H1 (cell line): Measurements from ENCODE around the gene NDRG4. TPM values are rescaled to one million over a fixed set of nuclear protein-coding genes. Genes with fewer than 3 reads are reported as not detected.

Source experiments
- CTCF ChIA-PET: fragments of 300-600 bp; sonication (Branson Sonifier 250); formaldehyde crosslinking; loops from one replicate; lab custom pipeline; 2021; ENCODE audit not compliant: partially characterized antibody; lab: Charles Lee
- POLR2A ChIA-PET: fragments of 300-600 bp; sonication (Branson Sonifier 250); formaldehyde crosslinking; loops from one replicate; lab custom pipeline; 2021; ENCODE audit warnings: inconsistent platforms; ENCODE audit not compliant: partially characterized antibody; lab: Charles Lee
- DNase-seq, 2 experiments: peaks; one replicate each; pipeline versions ENCODE4 v3.0.0 to v3.0.0-alpha.2; 2010 to 2022; ENCODE audit warnings: low spot score in 2 of 2, low read depth in 1 of 2, mixed read lengths in 1 of 2
- FAIRE-seq: peaks from 2 replicates; lab custom pipeline; 2011; peaks lifted over from hg19 to GRCh38; lab: Jason Lieb, UNC
- H2AFZ ChIP-seq: 2 replicates; pipeline ENCODE4 v1.8.1; 2012; ENCODE audit warnings: low read length, inconsistent platforms
- H2AK5ac ChIP-seq: 2 replicates; pipeline ENCODE4 v1.6.1; 2013; ENCODE audit warnings: low read depth, low read length
- H2BK120ac ChIP-seq: replicated peaks from 2 replicates; pipeline ENCODE3; 2013; ENCODE audit warnings: low read depth, low read length, inconsistent platforms
- H2BK12ac ChIP-seq: 2 replicates; pipeline ENCODE4 v1.6.1; 2013; ENCODE audit warnings: low read depth, low read length
- H2BK15ac ChIP-seq: 2 replicates; pipeline ENCODE4 v1.6.1; 2013; ENCODE audit warnings: low read length
- H2BK20ac ChIP-seq: 2 replicates; pipeline ENCODE4 v1.6.1; 2013; ENCODE audit warnings: low read length
- H2BK5ac ChIP-seq: 2 replicates; pipeline ENCODE4 v1.6.1; 2013; ENCODE audit warnings: low read depth, low read length
- H3K14ac ChIP-seq: 2 replicates; pipeline ENCODE4 v1.6.1; 2013; ENCODE audit warnings: inconsistent platforms; ENCODE audit not compliant: insufficient read length
- H3K18ac ChIP-seq: 2 replicates; pipeline ENCODE4 v1.6.1; 2013; ENCODE audit warnings: low read length; ENCODE audit errors: extremely low read depth
- H3K23ac ChIP-seq: 2 replicates; pipeline ENCODE4 v1.6.1; 2013; ENCODE audit warnings: inconsistent platforms; ENCODE audit not compliant: insufficient read length
- H3K23me2 ChIP-seq: 2 replicates; pipeline ENCODE4 v1.6.1; 2013; ENCODE audit warnings: low read depth, low read length
- H3K27ac ChIP-seq: 2 replicates; pipeline ENCODE4 v1.6.1; 2011; ENCODE audit warnings: low read depth, low read length, inconsistent platforms
- H3K27me3 ChIP-seq, 4 experiments: replicated peaks in 1 of 4; 1 replicate in 1 of 4; 2 replicates in 3 of 4; pipeline versions ENCODE4 v1.6.1 to v1.8.1; 2011 to 2013; ENCODE audit warnings: low read length in 3 of 4, mild to moderate bottlenecking in 3 of 4, inconsistent platforms in 2 of 4, mixed read lengths in 2 of 4, moderate library complexity in 1 of 4; ENCODE audit not compliant: control insufficient read depth in 3 of 4, insufficient read depth in 3 of 4; ENCODE audit errors: extremely low read depth in 1 of 4
- H3K36me3 ChIP-seq, 4 experiments: 2 replicates each; pipeline versions ENCODE4 v1.6.1 to v1.8.1; 2011 to 2013; ENCODE audit warnings: mild to moderate bottlenecking in 4 of 4, low read length in 3 of 4, moderate library complexity in 2 of 4, control low read depth in 1 of 4, inconsistent platforms in 1 of 4; ENCODE audit not compliant: insufficient read depth in 4 of 4, control insufficient read depth in 2 of 4
- H3K4ac ChIP-seq: replicated peaks from 2 replicates; pipeline ENCODE3; 2013; ENCODE audit warnings: low read length, low read depth, mixed read lengths, inconsistent platforms; ENCODE audit not compliant: insufficient read length
- H3K4me1 ChIP-seq, 4 experiments: replicated peaks in 1 of 4; 1 replicate in 1 of 4; 2 replicates in 3 of 4; pipeline versions ENCODE4 v1.6.1 to v1.8.1; 2011 to 2013; ENCODE audit warnings: low read length in 3 of 4, inconsistent platforms in 2 of 4, mixed read lengths in 1 of 4; ENCODE audit not compliant: insufficient read depth in 4 of 4, control insufficient read depth in 3 of 4
- H3K4me2 ChIP-seq, 2 experiments: 2 replicates each; pipeline versions ENCODE4 v1.6.1 to v1.8.1; 2011 to 2013; ENCODE audit warnings: low read depth in 2 of 2, low read length in 2 of 2, control low read depth in 1 of 2, inconsistent platforms in 1 of 2, mild to moderate bottlenecking in 1 of 2; ENCODE audit not compliant: insufficient read depth in 1 of 2
- H3K4me3 ChIP-seq, 4 experiments: fragments of 200-600, 300-600 bp in 1 of 4; sonication (generic), shearing (Covaris generic), sonication (Bioruptor Twin) in 1 of 4; 2 replicates each; pipeline versions ENCODE4 v1.5.1 to v1.8.1; 2011 to 2016; ENCODE audit warnings: low read length in 4 of 4, low read depth in 3 of 4, control low read depth in 2 of 4, inconsistent platforms in 2 of 4, mild to moderate bottlenecking in 2 of 4, mixed read lengths in 1 of 4, moderate library complexity in 1 of 4; ENCODE audit not compliant: insufficient read depth in 2 of 4; ENCODE audit errors: extremely low read depth in 1 of 4
- H3K56ac ChIP-seq: replicated peaks from 2 replicates; pipeline ENCODE3; 2013; ENCODE audit warnings: low read depth, mild to moderate bottlenecking, mixed read lengths, low read length, inconsistent platforms; ENCODE audit not compliant: insufficient read length
- H3K79me1 ChIP-seq: 2 replicates; pipeline ENCODE4 v1.6.1; 2013; ENCODE audit warnings: low read depth, low read length, control low read depth
- H3K79me2 ChIP-seq, 2 experiments: 2 replicates each; pipeline versions ENCODE4 v1.6.1 to v1.8.1; 2012 to 2013; ENCODE audit warnings: low read length in 2 of 2, mild to moderate bottlenecking in 2 of 2, inconsistent platforms in 1 of 2; ENCODE audit not compliant: insufficient read depth in 2 of 2, control insufficient read depth in 1 of 2
- H3K9ac ChIP-seq, 4 experiments: replicated peaks in 1 of 4; 1 replicate in 1 of 4; 2 replicates in 3 of 4; pipeline versions ENCODE4 v1.6.1 to v1.8.1; 2011 to 2013; ENCODE audit warnings: low read depth in 3 of 4, low read length in 3 of 4, control low read depth in 2 of 4, mild to moderate bottlenecking in 2 of 4, moderate library complexity in 2 of 4, inconsistent platforms in 1 of 4; ENCODE audit errors: extremely low read depth in 1 of 4
- H3K9me3 ChIP-seq, 2 experiments: 2 replicates each; pipeline versions ENCODE4 v1.6.1 to v1.8.1; 2012 to 2013; ENCODE audit warnings: mild to moderate bottlenecking in 2 of 2, moderate library complexity in 2 of 2, control low read depth in 1 of 2, inconsistent platforms in 1 of 2, low read depth in 1 of 2, low read length in 1 of 2, mixed read lengths in 1 of 2; ENCODE audit not compliant: insufficient read depth in 2 of 2
- H4K20me1 ChIP-seq, 2 experiments: replicated peaks in 1 of 2; 2 replicates each; pipeline versions ENCODE3 to v1.8.1; 2011 to 2013; ENCODE audit warnings: inconsistent platforms in 2 of 2, low read length in 2 of 2, mild to moderate bottlenecking in 1 of 2; ENCODE audit not compliant: insufficient read depth in 2 of 2, control insufficient read depth in 1 of 2
- H4K5ac ChIP-seq: 2 replicates; pipeline ENCODE4 v1.6.1; 2013; ENCODE audit warnings: low read length, low read depth, mixed read lengths, inconsistent platforms; ENCODE audit not compliant: insufficient read length
- H4K8ac ChIP-seq: 2 replicates; pipeline ENCODE4 v1.8.0; 2013; ENCODE audit warnings: mild to moderate bottlenecking, moderate library complexity, low read length, inconsistent platforms; ENCODE audit not compliant: insufficient read depth; ENCODE audit errors: extremely low read depth
- H4K91ac ChIP-seq: replicated peaks from 2 replicates; pipeline ENCODE3; 2013; ENCODE audit warnings: low read length, mixed read lengths, inconsistent platforms; ENCODE audit not compliant: insufficient read length
- GTF2F1 ChIP-seq: IDR thresholded peaks from 2 replicates; pipeline ENCODE4 v1.6.1; 2012; ENCODE audit warnings: low read depth, low read length, improper control_type of control experiment, borderline replicate concordance
- KDM1A ChIP-seq: fragments of 200-600, 300-600 bp; sonication (generic); IDR thresholded peaks from 2 replicates; pipeline ENCODE4 v1.7.1; 2016; ENCODE audit warnings: mild to moderate bottlenecking, low read length, borderline replicate concordance
- WGBS, 2 experiments: shearing (Covaris generic) in 1 of 2; methylation state at CpG; one replicate each; pipeline versions ENCODE4 v1.1.6 to v1.1.7; 2013 to 2015; ENCODE audit warnings: low lambda C conversion rate in 2 of 2, mixed read lengths in 2 of 2, inconsistent platforms in 1 of 2, low coverage in 1 of 2, missing lambda C conversion rate in 1 of 2; ENCODE audit not compliant: insufficient replicate concordance in 2 of 2, insufficient coverage in 1 of 2, insufficient read length in 1 of 2; ENCODE audit errors: extremely low coverage in 1 of 2, missing lambda C conversion rate in 1 of 2; 5-methylcytosine and 5-hydroxymethylcytosine counted together
- polyA plus RNA-seq, 7 experiments: library from polyadenylated mRNA; depleted of rRNA in 3 of 7; stranded (reverse) in 5 of 7; unstranded in 2 of 7; fragments of >200 nt in 5 of 7; fragments of 200-250 nt in 2 of 7; gene quantifications; 1 replicate in 5 of 7; 2 replicates in 1 of 7; 4 replicates in 1 of 7; pipeline versions ENCODE4 v1.2.1 to v1.2.3, GENCODE V29; 2011 to 2013; ENCODE audit warnings: missing spikeins in 2 of 7, mixed read lengths in 2 of 7
- total RNA-seq: library from RNA; stranded (reverse); fragmentation: NEBNext Ultra II Directional; extraction: Animal tissue kit (Norgen Biotek cat#: 25700); gene quantifications from 2 replicates; pipeline ENCODE4 v1.2.1, GENCODE V29; 2021
- TF ChIP-seq, protein P1 (sequence below): IDR thresholded peaks from 2 replicates; pipeline ENCODE4 v1.6.1; 2012; ENCODE audit warnings: low read length, inconsistent platforms

The NDRG4 gene
- total and polyA plus RNA-seq, 2 of the 8 experiments (the other 6 are each of a cell fraction or from before 2014, with no cell fraction given) = 20.8 to 30.9 TPM

DNA sequence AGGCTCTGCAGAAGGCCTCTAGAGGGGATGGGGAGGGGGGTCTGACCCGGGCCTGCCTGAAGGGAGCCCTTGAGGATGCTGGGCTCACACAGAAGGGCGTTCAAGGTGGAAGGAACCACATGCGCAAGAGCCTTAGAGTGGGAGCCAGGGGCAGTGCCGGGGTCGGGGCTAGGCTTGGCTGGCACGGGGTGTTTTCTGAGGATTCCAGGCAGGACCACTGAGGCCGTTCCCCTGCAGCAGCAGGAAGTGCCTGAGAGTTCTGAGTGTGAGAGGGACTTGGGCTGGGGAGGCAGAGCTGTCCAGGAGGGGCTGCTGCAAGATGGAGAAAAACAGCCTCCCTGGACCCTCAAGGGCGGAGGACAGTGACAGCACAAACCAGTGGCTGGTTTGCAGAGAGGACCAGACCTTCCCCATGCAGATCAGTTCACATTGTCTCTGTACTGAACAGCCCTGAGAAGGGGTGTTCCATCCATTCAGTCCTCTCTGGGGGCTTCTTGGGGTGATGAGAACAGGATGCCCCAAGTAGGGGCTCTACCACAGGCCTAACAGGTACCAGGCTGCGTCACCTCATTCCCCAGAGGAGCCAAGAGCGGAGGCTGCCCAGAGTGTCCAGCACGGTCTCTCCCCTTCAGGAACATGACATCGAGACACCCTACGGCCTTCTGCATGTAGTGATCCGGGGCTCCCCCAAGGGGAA lies 3.4 kb downstream of the NDRG4 start:
- Histone ChIP-seq H2BK20ac (no peak overlapping the region), H3K27ac (no peak overlapping the region), H3K4ac (no peak overlapping the region), H3K56ac (no peak overlapping the region), H3K14ac (no peak overlapping the region), H2BK12ac (no peak overlapping the region), H3K18ac (no peak overlapping the region), H3K4me2 (no peak overlapping the region), H2BK5ac (no peak overlapping the region), H3K9ac (no peak overlapping the region), H3K9me3 (no peaks in the 10 kb centered on the region), H3K27me3 (peaks cover 0 to 8% (median 4%) of the 10 kb centered on the region in 4 experiments; a peak in 4 of 7 replicates), H4K5ac (no peak overlapping the region), H4K91ac (no peak overlapping the region), H2AK5ac (0 out of 2 replicates have a peak overlapping the region, but pooled peaks have one; percentile 24), H4K20me1 (peaks cover 0 to 5% of the 10 kb centered on the region in 2 experiments), H3K4me3 (no peak overlapping the region), H2AFZ (no peak overlapping the region), H3K79me1 (no peaks in the 10 kb centered on the region), H3K23me2 (peaks cover 20% of the 10 kb centered on the region), H3K79me2 (no peaks in the 10 kb centered on the region), H3K4me1 (peaks cover 0 to 19% (median 12%) of the 10 kb centered on the region in 4 experiments; a peak in 6 of 7 replicates), H3K36me3 (no peaks in the 10 kb centered on the region), H2BK120ac (no peak overlapping the region), H2BK15ac (no peak overlapping the region), H4K8ac (0 out of 2 replicates have a peak overlapping the region, but pooled peaks have one; percentile 4), H3K23ac (no peak overlapping the region)
- ChIA-PET POLR2A (no interaction called here), CTCF (interaction anchor here (1.8 kb wide), 1 partner anchor 8 kb away, joined by 7 read pairs; no protein-coding TSS in a partner anchor)
- WGBS, 2 experiments = 88% methylated on average over 14 of the region's 14 CpGs; no CpG with 5 or more reads in 1 of the 2 experiments
- FAIRE-seq = no peak
- no peak for DNase-seq
- TF ChIP-seq, protein P1, sequence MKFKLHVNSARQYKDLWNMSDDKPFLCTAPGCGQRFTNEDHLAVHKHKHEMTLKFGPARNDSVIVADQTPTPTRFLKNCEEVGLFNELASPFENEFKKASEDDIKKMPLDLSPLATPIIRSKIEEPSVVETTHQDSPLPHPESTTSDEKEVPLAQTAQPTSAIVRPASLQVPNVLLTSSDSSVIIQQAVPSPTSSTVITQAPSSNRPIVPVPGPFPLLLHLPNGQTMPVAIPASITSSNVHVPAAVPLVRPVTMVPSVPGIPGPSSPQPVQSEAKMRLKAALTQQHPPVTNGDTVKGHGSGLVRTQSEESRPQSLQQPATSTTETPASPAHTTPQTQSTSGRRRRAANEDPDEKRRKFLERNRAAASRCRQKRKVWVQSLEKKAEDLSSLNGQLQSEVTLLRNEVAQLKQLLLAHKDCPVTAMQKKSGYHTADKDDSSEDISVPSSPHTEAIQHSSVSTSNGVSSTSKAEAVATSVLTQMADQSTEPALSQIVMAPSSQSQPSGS = no peak
- no peak for TF ChIP-seq KDM1A
- no peak for TF ChIP-seq GTF2F1
